GM15510 (cell line): ENCODE results near the gene IDUA.

ENCODE experiments used
- POLR2A ChIP-seq: IDR thresholded peaks from 3 replicates; pipeline ENCODE4 v1.6.1; 2011; ENCODE audit warnings: borderline replicate concordance; ENCODE audit not compliant: insufficient read length; ENCODE audit errors: extremely low read depth

The IDUA gene

DNA sequence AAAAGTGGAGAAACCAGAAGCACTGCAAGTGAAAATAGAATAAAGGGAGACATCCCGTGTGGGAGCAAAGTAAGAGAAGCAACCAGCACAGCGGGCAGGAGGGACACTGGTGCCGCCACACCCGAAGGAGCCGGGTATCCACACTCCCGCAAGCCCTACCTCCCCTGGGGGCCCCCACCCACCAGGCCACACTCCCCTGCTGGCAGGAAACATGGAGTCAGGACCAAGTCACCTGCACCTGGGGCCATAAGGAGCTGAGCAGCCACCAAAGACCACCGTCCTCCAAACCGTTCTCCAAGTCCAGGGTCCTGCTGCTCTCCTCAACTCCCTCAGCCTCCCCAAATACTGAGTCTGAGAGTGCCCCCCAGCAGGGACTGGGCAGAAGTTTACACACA lies 55.1 kb downstream of the IDUA start:
- no peak for TF ChIP-seq POLR2A

DNA sequence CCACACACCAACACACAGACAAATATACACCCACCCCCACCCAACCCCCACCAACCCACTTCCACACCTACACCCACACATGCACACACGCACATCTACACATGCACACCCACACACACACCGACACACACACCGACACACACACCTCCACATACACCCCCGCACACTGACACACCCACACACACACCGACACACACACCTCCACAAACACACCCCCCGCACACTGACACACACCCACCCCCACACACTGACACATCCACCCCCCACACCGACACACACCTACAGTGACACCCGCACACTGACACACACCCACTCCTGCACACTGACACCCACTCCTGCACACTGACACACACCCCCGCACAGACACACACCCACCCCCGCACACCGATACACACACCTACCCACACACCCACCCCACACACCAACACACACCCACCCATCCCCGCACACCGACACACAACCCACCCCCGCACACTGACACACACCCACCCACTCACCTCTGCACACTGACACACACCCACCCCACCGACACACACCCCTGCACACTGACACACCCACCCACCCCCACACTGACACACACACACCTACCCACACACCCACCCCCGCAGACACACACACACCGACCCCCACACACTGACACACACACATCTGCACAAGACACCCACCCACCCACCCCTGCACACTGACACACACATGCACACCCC lies 55.7 kb downstream of the IDUA start:
- no peak for TF ChIP-seq POLR2A

DNA sequence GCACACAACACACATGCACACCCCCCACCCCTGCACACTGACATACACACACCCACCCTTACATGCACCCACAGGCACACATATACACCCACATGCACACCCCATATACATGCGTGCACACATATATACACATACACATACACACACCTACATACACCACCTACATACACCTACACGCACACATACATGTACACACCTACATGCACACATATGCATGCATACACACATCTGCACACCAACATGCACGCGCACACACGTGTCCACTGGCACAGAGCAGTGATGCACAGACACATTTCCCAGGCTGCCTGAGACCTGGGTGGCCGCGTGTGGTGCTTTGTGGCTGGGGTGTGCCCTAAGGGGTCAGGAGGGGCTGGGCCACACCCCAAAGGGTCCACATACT lies 56.3 kb downstream of the IDUA start:
- TF ChIP-seq POLR2A = no peak

DNA sequence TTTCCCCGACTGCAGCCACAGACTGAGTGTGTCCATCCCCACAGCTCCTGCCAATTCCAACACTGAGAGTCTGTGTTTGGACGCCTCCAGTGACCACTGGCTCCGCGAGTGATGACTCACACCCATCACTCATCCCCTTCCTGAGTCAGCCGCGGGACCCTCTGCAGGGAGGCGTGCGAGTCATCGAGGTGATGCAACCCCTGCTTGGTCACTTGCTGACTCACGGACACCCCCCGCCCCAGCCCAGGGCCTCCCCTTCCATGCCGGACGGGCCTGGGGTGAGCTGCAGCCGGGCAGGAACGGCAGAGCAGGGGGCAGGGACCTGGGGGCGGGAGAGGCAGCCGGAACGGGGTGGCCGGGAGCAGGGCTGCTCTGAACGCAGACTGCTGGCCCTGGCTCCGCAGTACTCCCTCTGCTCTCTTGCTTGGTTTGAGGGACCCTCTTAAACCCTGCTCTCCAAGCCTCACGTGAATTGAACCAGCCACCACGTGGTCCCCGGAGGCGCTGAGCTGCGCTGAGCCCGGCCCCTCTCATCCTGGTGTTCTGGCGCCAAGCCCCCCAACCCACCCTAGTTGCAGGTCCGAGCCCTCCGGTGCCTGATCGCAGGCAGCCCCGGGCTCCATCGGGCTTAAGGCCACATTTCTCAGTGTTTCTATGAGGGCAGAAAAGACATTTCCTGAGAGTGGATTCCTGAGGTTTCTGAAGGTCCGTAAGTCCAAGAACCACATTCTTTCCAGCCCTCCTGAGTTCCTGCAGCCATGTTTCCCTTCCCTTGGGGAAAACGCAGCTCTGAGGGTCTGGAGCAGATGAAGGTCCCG lies 57.0 kb downstream of the IDUA start:
- no peak for TF ChIP-seq POLR2A

DNA sequence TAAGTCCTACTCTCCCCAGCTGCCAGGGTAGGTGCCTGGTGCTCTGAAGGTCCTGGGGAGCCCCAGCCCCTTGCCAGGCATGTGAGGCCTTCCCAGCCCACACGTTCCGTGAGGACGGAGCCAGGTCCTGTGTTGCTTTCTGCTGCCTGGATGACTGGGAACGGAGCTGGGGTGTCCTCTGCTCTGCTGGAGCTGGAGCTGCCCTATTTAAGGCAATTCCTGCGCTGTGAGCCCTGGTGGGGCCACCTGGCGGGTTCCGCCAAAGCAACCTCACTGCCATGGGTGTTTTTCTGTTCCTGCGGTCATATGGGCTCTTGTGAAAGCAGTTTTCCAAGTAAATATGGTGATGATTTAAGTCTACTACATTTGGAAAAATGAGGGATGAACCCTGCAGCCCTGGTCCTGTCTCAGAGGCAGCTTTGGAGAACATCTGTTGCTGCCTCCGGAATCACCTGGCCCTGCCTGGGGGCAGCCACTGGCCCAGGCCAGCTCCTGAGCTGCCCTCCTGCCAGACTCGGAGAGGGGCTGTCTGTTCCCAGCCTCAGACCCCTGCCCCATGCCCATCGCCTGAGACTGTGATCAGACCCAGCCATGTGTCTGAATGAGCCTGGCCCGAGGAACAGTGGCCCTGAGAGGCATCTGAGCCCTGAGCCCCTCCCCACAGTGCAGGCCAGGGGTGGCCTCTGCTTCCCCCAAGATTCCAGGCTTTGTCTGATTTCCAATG lies 57.8 kb downstream of the IDUA start:
- no peak for TF ChIP-seq POLR2A

DNA sequence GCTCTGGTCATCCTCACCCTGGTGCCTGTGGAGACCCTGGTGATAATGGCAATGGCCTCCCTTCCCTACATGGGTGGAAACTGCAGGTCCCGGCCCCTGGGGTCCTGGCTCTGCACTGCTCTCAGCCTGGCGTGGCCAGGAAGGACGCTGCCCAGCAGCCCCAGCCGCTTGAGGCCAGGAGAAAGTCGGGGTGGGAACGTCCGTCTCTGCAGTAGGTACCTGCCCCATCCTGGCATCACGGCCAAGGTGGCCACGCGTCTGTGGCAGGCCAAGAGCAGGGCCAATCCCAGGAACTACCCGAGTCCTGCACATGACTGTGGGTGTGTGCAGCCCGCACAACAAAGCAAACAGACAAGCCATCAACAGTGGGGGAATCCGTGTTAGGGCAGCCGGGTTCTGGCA lies 58.4 kb downstream of the IDUA start:
- no peak for TF ChIP-seq POLR2A

DNA sequence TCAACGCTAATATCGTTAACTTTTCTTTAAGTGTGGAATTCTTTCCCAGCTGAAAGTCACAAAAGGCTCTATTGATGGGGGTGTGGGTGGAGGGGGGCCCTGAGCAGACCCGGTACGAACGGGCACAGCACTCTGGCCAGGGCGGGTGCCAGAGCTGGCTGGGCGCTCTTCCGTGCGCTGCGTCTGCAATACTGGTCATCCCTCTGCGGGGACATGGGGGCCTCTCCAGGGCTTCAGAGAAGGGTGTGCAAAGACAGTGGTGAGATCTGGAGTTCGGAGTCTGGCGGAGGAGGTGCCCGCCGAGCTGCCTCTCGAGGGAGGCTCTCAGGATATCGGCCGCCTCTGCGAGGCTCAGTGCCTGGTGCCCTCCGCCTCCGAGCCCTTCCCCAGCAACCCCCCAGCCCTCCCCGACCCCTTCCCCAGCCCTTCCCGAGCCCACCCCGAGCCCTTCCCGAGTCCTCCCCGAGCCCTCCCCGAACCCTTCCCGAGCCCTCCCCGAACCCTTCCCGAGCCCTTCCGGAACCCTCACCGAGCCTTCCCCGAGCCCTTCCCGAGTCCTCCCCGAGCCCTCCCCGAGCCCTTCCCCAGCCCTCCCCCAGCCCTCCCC lies 58.9 kb downstream of the IDUA start:
- no peak for TF ChIP-seq POLR2A

DNA sequence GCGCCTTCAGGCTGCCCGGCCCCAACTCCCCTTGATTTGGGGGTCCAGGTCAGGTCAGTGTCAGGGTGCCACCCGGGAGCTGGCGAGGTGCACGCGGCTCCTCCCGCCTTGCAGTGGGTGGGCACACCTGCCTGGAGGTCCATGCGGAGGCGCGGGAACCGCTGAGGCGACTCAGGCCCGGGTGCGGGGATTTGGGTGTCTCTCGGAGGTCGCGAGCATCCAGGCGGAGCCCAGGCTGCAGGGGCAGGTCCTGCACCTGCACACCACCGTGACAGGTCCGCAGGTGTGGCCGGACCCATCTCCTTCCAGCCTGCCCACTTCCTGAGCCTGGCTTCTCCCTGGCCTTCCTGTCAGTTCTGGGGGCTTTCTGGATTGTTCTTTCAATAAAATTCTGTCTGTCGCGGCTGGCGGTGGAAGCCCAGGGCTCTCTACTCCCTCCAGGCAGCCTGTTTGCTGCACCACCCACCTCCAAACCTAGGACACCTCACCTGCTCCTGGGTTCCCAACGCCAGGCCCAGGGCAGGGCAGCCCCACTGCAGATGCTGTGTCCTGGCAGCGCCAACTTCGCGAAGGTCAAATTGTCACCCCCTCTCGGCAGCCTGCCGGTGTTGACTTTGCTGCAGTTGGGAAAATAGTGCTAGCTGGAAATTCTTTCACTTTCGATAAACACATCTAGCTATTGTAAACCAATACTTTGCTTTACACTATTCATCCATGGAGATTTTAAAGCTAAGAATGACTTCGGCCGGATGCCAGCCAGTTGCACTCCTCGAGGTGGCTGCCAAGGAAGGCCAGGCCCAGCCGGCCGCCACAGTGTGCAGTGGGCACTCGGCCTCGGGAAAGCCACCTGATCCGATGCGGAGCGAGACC lies 60.5 kb downstream of the IDUA start:
- no peak for TF ChIP-seq POLR2A

DNA sequence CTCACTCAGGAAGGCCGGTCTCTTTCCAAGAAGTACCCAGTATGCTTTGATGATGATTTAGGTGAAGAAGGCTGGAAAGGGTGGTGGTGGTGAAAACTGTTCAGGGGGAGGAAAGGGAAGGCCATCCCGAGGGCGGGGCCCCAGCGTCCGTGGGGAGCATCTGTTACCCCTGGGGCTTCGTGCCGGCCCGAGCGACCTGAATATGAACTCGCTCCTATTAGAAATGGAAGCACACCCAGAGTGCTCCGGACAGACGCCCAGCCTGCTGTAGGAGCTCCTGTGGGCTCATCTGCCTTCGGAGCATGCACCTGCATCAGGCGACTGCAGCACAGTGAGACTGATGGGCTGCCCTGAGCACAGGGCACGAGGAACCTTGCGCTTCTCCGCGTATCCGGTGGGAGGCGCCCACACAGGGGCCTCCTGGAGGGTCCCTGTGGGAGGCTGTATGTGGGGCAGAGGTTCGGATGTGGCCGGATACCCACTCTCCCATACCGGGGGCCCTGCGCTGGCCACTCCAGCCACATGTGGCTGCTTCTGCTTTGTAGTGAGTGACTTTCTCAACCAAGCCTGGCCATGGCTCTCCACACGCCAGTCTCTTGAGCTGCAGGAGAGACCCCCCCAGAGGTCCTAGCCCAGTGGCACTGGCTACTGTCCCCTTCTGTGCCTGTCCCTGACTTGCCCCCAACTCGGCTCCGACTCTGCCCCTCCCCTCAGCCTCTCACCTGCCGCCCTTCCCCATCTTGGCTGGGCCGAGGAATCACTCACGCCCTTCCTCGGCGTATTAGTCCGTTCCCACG lies 61.3 kb downstream of the IDUA start:
- TF ChIP-seq POLR2A = no peak

DNA sequence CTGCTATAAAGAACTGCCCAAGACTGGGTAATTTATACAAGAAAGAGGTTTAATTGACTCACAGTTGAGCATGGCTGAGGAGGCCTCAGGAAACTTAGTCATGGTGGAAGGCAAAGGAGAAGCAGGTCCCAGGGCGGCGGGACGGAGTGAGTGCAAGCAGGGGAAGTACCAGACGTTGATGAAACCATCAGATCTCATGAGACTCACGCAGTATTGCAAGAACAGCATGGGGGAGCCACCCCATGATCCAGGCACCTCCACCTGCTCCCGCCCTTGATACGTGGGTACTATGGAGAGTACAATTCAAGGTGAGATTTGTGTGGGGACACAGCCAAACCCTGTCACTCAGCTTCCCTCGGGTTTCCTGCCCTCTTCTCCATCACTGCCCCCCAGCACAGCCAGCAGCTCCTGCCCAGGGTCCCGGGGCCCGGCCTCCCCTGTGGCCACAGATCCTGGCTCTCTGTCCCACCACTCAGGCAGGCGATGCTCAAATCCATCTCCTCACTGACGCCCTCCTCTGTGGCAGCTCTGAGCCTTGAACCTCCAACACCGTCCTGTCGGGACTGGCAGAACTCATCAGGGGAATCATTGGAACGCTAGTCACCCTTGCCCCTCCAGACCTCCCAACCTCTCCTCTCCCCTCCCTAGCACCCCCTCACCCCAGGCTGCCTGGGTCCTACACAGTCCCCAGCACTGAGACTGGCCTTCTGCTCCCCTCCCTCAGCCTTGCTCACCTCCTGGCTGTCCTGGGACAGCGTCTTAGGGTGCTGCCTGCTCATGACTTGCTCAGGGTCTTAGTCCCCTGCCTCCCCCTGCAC lies 62.1 kb downstream of the IDUA start:
- TF ChIP-seq POLR2A = no peak

DNA sequence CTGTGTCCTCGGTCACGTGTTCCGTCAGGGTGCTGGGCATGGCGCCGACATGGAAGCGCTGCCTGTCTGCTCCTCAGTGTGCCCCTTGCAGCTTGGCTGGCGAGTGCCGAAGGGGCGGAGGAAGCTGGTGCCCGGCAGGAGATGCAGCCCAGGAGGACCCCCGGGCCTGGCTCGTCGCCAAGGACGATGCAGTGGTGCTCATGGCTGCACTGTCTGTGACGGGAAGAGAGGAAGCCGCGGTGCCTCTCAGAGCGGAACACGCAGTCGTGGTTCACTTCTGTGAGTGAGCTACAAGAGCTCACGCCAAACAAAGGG lies 62.7 kb downstream of the IDUA start:
- no peak for TF ChIP-seq POLR2A

DNA sequence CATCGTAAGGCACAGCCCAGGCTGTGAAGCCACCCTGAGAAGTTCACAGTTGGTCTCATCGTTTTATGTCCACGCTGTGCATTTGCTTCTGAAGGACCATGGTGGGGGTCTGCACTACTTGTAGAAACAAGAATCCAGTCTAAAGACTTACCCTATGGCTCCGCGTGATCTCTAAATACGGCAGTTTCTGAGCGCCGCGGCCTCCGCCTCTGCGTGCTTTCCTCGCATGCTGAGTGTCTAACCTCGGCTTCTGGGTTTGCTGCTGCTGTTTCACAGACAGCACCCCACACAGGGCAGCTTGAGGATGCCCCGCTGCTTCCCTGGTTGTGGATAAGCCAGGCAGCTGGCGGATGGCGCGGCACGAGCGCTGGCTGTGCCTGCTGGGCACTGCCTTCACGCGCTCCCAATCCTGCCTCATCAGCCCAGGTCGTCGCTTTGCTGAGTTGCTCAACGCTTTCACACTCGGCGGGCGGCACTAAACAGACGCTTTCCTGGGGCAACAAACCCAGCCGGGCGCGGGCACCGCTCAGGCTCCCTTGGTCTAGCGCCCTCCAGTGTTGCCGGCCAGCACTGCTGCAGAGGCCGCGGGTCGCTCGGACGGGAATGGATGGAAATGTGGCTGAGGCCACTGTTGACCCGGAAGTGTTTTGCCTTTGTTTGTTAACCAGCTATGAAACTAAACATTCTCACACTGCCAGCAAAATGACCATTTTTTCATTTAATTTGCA lies 63.8 kb downstream of the IDUA start:
- no peak for TF ChIP-seq POLR2A
